ENCODE data around the gene BAIAP2. TPM values are rescaled to one million over a fixed set of nuclear protein-coding genes. Genes with fewer than 3 reads are reported as not detected.

The BAIAP2 gene
- total RNA-seq, 1 donor, result 27.5 TPM

- DNase-seq (ENCODE audit: low read depth), result no peak
- H3K4me3 ChIP-seq (ENCODE audit: low read depth, low read length), result no peak overlapping the region
- TF ChIP-seq CTCF (IDR thresholded peaks at IDR 0.05; ENCODE audit: insufficient read depth, low read length), result no peak
Observed at GRCh38 chr17:81019563-81020442, 15.1 kb upstream of the BAIAP2 start.

GRCh38 chr17:81020443-81020766 lies 14.5 kb upstream of the BAIAP2 start:
- DNase-seq (ENCODE audit: low read depth), result no peak
- H3K4me3 ChIP-seq (ENCODE audit: low read depth, low read length), result no peak overlapping the region
- TF ChIP-seq CTCF (IDR thresholded peaks at IDR 0.05; ENCODE audit: insufficient read depth, low read length), result no peak

- H3K4me3 ChIP-seq (ENCODE audit: low read depth, low read length), result no peak overlapping the region
- no peak for TF ChIP-seq CTCF (IDR thresholded peaks at IDR 0.05; ENCODE audit: insufficient read depth, low read length)
- DNase-seq (ENCODE audit: low read depth), result peak; percentile 73
Observed at GRCh38 chr17:81020767-81021497, 14.0 kb upstream of the BAIAP2 start.

GRCh38 chr17:81021531-81022343 lies 13.2 kb upstream of the BAIAP2 start:
- no peak for DNase-seq (ENCODE audit: low read depth)
- no peak overlapping the region for H3K4me3 ChIP-seq (ENCODE audit: low read depth, low read length)
- no peak for TF ChIP-seq CTCF (IDR thresholded peaks at IDR 0.05; ENCODE audit: insufficient read depth, low read length)

GRCh38 chr17:81022344-81022676 lies 12.6 kb upstream of the BAIAP2 start:
- TF ChIP-seq CTCF (IDR thresholded peaks at IDR 0.05; ENCODE audit: insufficient read depth, low read length), result no peak
- no peak for DNase-seq (ENCODE audit: low read depth)
- H3K4me3 ChIP-seq (ENCODE audit: low read depth, low read length), result no peak overlapping the region

- peak; percentile 39 for DNase-seq (ENCODE audit: low read depth)
- TF ChIP-seq CTCF (IDR thresholded peaks at IDR 0.05; ENCODE audit: insufficient read depth, low read length), result no peak
Observed at GRCh38 chr17:81025065-81025740, 9.7 kb upstream of the BAIAP2 start.

More at GRCh38 chr17:81025065-81025740, 9.7 kb upstream of the BAIAP2 start:
- H3K4me3 ChIP-seq (ENCODE audit: low read depth, low read length), result no peak overlapping the region

All from fibroblast of the aortic adventitia (primary cell).